ENCODE results near the gene LRRC27.

Gene LRRC27

DNA sequence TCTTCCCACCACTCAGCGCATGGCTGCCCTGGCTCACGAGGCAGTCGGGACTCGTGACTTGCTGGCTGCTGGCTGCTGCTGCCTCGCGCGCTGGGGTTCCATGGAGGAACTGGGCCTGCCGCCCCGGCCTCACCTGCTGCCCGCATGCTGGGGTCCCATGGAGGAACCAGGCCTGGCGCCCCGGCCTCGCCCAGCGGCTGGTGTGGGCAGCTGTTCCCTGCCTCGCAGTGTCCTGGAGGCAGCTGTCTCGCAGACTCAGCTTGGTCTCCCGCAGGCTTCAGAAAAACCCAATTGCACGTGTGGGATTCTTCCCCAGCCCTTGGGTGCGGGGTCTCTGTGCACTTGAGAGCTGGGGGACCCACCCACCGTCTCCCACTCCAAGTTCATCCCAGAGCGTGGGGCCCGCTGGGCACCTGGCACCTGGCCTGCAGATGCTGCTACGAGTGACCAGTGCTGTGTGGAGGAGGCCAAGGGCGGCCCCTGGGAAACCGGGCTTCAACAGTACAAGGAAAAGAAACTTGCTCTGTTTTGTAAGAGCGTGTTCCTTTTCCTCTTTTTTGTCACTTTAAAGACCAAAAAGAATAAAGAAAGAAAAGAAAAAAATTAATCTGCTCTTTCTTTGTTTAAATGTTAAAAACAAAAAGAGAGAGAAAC is 85.4 kb downstream of the LRRC27 start:
- no peak for DNase-seq

- DNase-seq: no peak
Observed at GRCh38 chr10:132417957-132418441, 86.0 kb downstream of the LRRC27 start.

GRCh38 chr10:132418527-132419416 is 86.8 kb downstream of the LRRC27 start:
- DNase-seq: no peak

DNA sequence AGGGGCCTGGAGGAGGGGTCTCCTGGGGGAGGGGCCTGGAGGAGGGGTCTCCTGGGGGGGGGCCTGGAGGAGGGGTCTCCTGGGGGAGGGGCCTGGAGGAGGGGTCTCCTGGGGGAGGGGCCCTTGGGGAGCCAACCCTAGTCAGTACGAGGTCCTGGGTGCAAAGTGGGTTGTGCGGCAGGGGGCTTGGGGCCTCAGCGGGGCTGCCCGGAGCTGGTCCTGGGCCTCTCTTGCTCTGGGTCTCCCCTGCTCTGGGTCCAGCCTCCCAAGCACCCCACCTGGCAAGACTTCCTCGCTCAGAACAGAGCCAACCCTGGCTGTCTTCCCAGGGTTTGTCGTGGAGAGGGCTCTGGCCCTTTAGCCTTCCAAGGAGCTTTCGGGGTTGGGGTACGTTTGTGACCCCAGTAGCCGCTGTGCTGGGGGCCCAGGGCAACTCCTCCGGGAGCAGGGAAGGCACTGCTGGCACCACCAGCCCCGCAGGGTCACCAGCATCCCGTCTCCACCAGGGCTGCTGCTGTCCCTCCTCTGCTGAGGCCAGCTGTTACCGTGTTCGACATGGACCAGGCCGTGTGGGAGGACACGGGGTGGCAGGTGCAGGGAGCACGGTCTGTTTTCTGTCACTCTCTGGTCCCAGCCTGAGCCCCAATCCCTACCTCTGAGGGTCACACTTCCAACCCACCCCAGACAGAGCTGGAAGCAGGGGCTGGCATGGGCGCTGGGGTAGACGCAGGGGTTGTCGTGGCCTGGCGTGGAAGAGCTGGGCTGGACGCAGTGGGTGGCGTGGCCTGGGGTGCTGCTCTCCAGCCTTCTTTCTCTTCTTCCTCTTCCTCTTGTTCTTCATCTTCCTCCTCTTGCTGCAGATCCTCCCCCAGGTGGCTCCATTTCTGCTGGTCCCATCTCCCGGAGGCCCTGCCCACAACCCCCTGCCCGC is 87.8 kb downstream of the LRRC27 start:
- no peak for DNase-seq

- DNase-seq: no peak
Observed at GRCh38 chr10:132420469-132420980, 88.5 kb downstream of the LRRC27 start.

DNA sequence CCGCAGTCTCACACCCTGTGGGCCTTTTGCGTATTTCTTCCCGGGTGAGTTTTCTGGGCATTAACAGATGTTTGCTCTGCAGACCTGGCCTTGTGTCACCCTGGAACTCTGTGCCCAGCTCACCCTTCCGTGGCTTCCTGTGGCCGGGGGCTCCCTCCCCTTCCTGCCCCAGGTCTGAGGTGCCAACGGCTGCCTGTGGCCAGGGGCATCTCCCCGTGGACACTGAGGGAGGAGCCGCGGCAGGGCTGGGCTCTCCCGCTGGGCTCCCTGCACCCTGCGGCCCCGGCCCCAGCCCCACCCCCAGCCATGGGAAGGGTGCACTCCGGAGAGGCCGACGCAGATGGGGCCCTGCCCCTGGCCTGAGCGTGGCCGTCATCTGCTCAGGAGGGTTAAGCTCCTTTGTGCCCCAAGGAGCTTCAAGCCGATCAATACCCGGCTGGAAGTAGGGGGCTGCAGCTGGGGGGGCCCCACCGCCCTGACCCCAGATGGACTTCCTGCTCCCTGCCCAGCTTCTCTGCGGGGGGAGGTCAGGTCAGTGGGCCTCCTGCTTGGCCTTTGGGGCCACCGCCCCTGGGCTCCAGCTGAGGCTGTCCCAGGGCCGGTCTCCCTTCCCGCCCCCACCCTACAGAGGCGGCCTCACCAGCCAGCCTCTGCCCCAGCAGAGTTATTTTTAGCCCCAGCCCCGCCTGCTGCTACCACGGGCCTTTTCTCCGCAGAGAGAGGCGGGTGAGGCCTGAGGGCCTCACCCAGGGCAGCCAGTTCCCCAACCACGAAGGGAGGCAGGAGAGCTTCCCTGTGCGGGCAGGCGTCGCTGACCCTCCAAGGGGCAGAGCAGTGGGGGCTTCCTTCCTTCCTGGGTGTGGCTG is 89.2 kb downstream of the LRRC27 start:
- DNase-seq: no peak

DNA sequence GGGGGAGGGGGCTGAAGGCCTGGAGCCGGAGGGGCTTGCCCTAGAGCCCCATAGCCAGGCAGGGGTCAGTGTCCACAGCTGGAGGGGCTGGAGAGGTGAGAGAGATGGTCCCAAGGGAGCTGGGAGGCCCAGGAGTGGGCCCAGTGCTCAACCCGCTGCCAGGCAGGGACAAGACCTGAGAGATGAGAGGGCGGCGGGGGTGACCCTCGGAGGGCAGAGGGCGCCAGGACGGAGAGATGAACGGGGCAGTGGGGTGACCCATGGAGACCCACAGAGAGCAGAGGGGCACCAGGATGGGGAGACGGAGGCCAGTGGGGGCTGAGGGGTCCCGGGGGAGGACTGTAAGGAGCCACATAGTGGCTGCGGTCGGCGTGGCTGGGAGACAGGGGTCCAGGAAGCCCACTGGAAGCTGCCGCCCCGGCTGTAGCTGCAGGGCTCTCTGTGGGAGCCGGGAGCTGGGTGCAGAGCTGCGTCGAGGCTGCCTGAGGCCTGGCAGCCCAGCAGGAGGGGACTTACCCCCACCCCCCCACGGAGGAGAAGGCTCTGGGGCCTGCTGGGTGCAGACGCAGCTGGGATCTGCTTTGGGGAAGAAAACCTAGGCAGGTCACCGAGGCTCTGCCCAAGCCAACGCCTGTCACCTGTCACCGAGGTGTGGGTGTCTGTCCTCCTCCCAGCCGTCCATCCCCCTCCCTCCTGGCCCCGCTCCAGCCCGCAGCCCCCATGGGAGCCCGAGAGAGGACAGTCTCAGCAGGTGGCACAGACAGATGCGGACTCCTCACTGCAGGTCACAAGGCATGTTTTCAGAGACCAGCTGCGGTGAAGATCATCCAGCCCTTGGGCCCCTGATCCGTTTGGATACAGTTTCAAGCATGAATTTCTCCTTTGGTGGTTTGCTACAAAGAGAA is 90.1 kb downstream of the LRRC27 start:
- DNase-seq: no peak

- DNase-seq: no peak
Observed at GRCh38 chr10:132422903-132423825, 91.2 kb downstream of the LRRC27 start.

GRCh38 chr10:132423966-132424861 is 92.2 kb downstream of the LRRC27 start:
- no peak for DNase-seq

GRCh38 chr10:132425029-132425756 is 93.2 kb downstream of the LRRC27 start:
- DNase-seq: no peak

GRCh38 chr10:132425757-132426155 is 93.8 kb downstream of the LRRC27 start:
- no peak for DNase-seq

GRCh38 chr10:132427006-132427771 is 95.2 kb downstream of the LRRC27 start:
- no peak for DNase-seq

- DNase-seq: no peak
Observed at GRCh38 chr10:132427939-132428367, 96.0 kb downstream of the LRRC27 start.

DNA sequence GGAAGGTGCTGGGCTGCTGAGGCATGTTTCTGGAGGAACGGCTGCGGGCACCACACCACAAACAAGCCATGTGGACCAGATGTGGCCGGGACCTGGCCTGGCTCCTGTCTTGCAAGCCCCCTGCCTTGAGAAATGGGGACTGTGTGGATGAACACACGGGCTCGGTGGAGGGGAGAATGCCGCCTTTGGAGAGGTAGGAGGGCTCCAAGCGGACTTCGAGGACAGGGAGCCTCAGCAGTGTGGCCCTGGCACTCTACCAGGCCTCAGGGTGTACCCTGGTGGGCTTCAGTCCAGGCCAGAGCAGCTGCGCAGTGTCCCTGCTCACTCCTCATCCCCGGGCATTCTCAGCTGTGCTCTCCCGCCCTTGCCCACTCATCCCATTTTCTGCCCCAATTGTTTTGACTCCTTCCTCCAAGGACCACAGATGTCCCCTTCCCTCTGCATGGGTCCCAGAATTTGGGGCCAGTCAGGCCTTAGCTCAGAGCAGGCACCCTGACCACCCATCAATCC is 96.5 kb downstream of the LRRC27 start:
- DNase-seq: no peak

Measured in NCI-H774 (cell line).